HFFc6 (cell line): ENCODE results near the gene IFT81. TPM values are rescaled to one million over a fixed set of nuclear protein-coding genes. Genes with fewer than 3 reads are reported as not detected.
"Not testable (repeated sequence)": the region's sequence is repeated elsewhere in the genome, so short reads cannot be mapped to it uniquely, and the experiment has no call there.

Experiments
- DNase-seq: peaks from one replicate; pipeline ENCODE4 v3.0.0-alpha.2; 2018
- H3K27ac Mint-ChIP-seq: 2 replicates; pipeline ENCODE4 v1.8.0; 2020; ENCODE audit warnings: mild to moderate bottlenecking, mixed read lengths
- H3K27me3 Mint-ChIP-seq: 2 replicates; pipeline ENCODE4 v1.8.0; 2021; ENCODE audit warnings: mild to moderate bottlenecking, moderate library complexity, mixed read lengths; ENCODE audit not compliant: insufficient read depth
- H3K36me3 Mint-ChIP-seq: 2 replicates; pipeline ENCODE4 v1.8.0; 2021; ENCODE audit warnings: low read depth, mixed read lengths
- H3K4me1 Mint-ChIP-seq: 2 replicates; pipeline ENCODE4 v1.8.0; 2020; ENCODE audit warnings: low read depth, mixed read lengths
- H3K4me3 Mint-ChIP-seq: 2 replicates; pipeline ENCODE4 v1.8.0; 2020; ENCODE audit warnings: mild to moderate bottlenecking, moderate library complexity, mixed read lengths
- H3K9me3 Mint-ChIP-seq: 2 replicates; pipeline ENCODE4 v1.8.0; 2020; ENCODE audit warnings: mild to moderate bottlenecking, mixed read lengths
- CTCF ChIP-seq: fragments of 200-600 bp; sonication (generic); IDR thresholded peaks from 2 replicates; pipeline ENCODE4 v1.5.0; 2021; ENCODE audit warnings: antibody characterized with exemption, mild to moderate bottlenecking
- total RNA-seq, 6 experiments: library from RNA; stranded (reverse); fragmentation: NEBNext Ultra II Directional; extraction: Animal tissue kit (Norgen Biotek cat#: 25700); gene quantifications; 2 replicates in 1 of 6; 3 replicates in 5 of 6; pipeline ENCODE4 v1.2.3, GENCODE V29; 2021

The IFT81 gene
- total RNA-seq, 6 experiments from 2014 or later, result 9.4 to 14.4 (median 12.8) TPM

GRCh38 chr12:110084314-110085015 is 39.7 kb upstream of the IFT81 start:
- Mint-ChIP-seq H3K4me3 (no peak overlapping the region), H3K9me3 (no peaks in the 10 kb centered on the region), H3K27me3 (peaks cover 17% of the 10 kb centered on the region), H3K27ac (no peak overlapping the region), H3K36me3 (no peaks in the 10 kb centered on the region), H3K4me1 (peaks cover 5% of the 10 kb centered on the region)
- peak; percentile 13 for DNase-seq
- no peak for TF ChIP-seq CTCF

GRCh38 chr12:110088216-110088615 is 35.9 kb upstream of the IFT81 start:
- not testable (repeated sequence) for H3K4me1 Mint-ChIP-seq, H3K36me3 Mint-ChIP-seq, H3K4me3 Mint-ChIP-seq, H3K9me3 Mint-ChIP-seq, DNase-seq, H3K27ac Mint-ChIP-seq
- H3K27me3 Mint-ChIP-seq, result peaks cover 26% of the 10 kb centered on the region

GRCh38 chr12:110088936-110089335 is 35.2 kb upstream of the IFT81 start:
- no peak for DNase-seq
- Mint-ChIP-seq H3K27ac (no peak overlapping the region), H3K36me3 (no peaks in the 10 kb centered on the region), H3K4me1 (no peaks in the 10 kb centered on the region), H3K9me3 (no peaks in the 10 kb centered on the region), H3K27me3 (peaks cover 27% of the 10 kb centered on the region), H3K4me3 (no peak overlapping the region)
- TF ChIP-seq CTCF, result no peak

DNA sequence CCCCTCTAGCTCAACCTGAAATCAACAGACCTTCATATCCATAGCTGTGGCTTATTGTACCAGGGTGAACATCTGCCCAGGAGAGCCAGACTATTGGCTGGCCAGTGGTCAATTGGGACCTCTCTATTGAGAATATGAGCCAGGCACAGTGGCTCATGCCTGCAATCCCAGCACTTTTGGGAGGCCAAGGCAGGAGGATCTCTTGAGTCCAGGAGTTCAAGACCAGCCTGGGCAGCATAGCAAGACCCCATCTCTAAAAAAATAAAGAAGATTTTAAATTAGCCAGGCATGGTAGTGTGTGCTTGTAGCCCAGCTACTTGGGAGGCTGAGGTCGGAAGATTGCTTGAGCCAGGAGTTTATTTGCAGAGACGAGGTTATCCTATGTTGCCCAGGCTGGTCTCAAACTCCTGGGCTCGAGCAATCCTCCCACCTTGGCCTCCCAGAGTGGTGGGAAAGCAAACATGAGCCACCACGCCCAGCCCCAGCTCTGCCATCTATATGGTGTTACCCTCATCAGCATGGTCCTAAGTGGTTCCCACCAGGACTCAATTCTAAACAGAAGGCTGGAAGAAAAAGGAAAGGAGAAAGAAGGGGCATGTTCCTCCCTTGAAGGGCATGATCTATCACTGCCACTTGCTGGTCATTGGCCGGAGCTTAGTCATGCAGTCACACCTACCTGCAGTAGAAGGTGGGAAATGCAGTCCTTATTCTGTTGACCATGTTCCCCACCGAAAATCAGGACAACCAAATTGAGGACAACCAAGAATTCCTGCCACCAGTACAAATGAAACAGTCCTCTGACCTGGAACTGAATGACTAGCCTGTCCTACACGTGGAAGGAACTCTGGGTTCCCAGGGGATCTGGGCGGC is 33.7 kb upstream of the IFT81 start:
- DNase-seq, result no peak
- Mint-ChIP-seq H3K9me3 (no peaks in the 10 kb centered on the region), H3K36me3 (no peaks in the 10 kb centered on the region), H3K4me3 (no peak overlapping the region), H3K27me3 (peaks cover 24% of the 10 kb centered on the region), H3K27ac (no peak overlapping the region), H3K4me1 (no peaks in the 10 kb centered on the region)
- TF ChIP-seq CTCF, result no peak

DNA sequence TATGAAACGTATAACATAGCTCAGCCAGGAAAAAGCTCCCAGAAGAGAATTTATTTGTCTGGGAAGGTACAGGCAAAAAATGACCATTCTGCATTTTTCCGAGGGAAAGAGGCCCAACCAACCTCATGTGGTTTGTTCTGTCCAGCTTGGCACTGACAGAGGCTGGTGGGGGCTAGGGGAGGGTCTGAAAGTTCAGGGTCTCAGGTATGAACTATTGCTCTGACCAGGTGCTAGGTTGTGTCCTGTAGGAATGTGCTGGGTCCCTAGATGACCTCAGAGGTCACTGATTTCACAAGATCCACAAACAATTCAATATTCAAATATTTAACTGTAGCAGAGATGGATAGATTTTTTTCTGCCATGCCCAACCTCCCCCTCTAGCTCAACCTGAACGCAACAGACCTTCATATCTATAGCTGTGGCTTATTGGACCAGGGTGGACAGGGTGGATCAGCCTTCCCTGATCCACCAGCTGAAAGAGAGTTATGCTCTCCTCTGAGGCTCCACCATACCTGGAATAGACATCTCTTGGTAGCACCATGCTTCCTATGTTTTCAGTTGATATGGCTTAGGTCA is 32.9 kb upstream of the IFT81 start:
- no peaks in the 10 kb centered on the region for H3K9me3 Mint-ChIP-seq
- peaks cover 19% of the 10 kb centered on the region for H3K27me3 Mint-ChIP-seq
- H3K4me1 Mint-ChIP-seq, result no peaks in the 10 kb centered on the region
- H3K27ac Mint-ChIP-seq, result no peak overlapping the region
- no peak for DNase-seq
- H3K4me3 Mint-ChIP-seq, result no peak overlapping the region
- TF ChIP-seq CTCF, result no peak
- no peaks in the 10 kb centered on the region for H3K36me3 Mint-ChIP-seq
